IMR-90 (cell line): ENCODE measurements around the gene ALOX15. TPM values are rescaled to one million over a fixed set of nuclear protein-coding genes. Genes with fewer than 3 reads are reported as not detected.

ENCODE experiments used
- ATAC-seq: fragments of 200-7000 bp; cut with Tn5 transposase; 2 replicates; pipeline ENCODE4 v1.9.1; 2020; ENCODE audit warnings: low read depth, mild to moderate bottlenecking, moderate library complexity
- BruUV-seq: library from RNA; stranded (reverse); fragments of 400-500 nt; replicated peaks from 2 replicates; lab custom pipeline; 2021; lab: Mats Ljungman, UMichigan
- CTCF ChIA-PET: fragments of 300-600 bp; formaldehyde crosslinking; extraction: SDS; loops from one replicate; lab custom pipeline; 2021; ENCODE audit warnings: antibody characterized with exemption; lab: Yijun Ruan, JAX
- POLR2A ChIA-PET: fragments of 300-600 bp; sonication (Branson Sonifier 250); formaldehyde crosslinking; loops from one replicate; lab custom pipeline; 2022; ENCODE audit warnings: antibody characterized with exemption; ENCODE audit not compliant: unreplicated experiment; lab: Charles Lee
- DNase-seq: peaks from one replicate; pipeline ENCODE4 v3.0.0; 2013
- H2AFZ ChIP-seq: replicated peaks from 2 replicates; pipeline ENCODE3; 2013; ENCODE audit warnings: low read length, mild to moderate bottlenecking; ENCODE audit not compliant: poor library complexity
- H2AK5ac ChIP-seq: 2 replicates; pipeline ENCODE4 v1.6.1; 2013; ENCODE audit warnings: low read depth, low read length, inconsistent platforms
- H2AK9ac ChIP-seq: replicated peaks from 2 replicates; pipeline ENCODE3; 2013; ENCODE audit warnings: mild to moderate bottlenecking, low read depth, low read length, moderate library complexity; ENCODE audit not compliant: poor library complexity
- H2BK120ac ChIP-seq: 2 replicates; pipeline ENCODE4 v1.6.1; 2013; ENCODE audit warnings: low read depth, low read length, inconsistent platforms
- H2BK15ac ChIP-seq: 3 replicates; pipeline ENCODE4 v1.6.1; 2013; ENCODE audit warnings: low read depth, low read length, inconsistent platforms
- H2BK20ac ChIP-seq: 2 replicates; pipeline ENCODE4 v1.6.1; 2013; ENCODE audit warnings: low read depth, mild to moderate bottlenecking, inconsistent platforms, low read length, moderate library complexity
- H2BK5ac ChIP-seq: 2 replicates; pipeline ENCODE4 v1.6.1; 2013; ENCODE audit warnings: mild to moderate bottlenecking, low read depth, low read length, inconsistent platforms; ENCODE audit not compliant: poor library complexity, severe bottlenecking
- H3K14ac ChIP-seq: replicated peaks from 2 replicates; pipeline ENCODE4 v1.6.1; 2013; ENCODE audit warnings: low read depth, low read length, inconsistent platforms
- H3K18ac ChIP-seq: 2 replicates; pipeline ENCODE4 v1.6.1; 2013; ENCODE audit warnings: low read depth, low read length, control low read depth
- H3K23ac ChIP-seq: 2 replicates; pipeline ENCODE4 v1.6.1; 2013; ENCODE audit warnings: low read depth, low read length, inconsistent platforms
- H3K27ac ChIP-seq: 2 replicates; pipeline ENCODE4 v1.5.1; 2013; ENCODE audit warnings: mild to moderate bottlenecking, control low read depth, low read length; ENCODE audit not compliant: insufficient read depth
- H3K27me3 ChIP-seq: 2 replicates; pipeline ENCODE4 v1.6.1; 2013; ENCODE audit warnings: low read length; ENCODE audit not compliant: control insufficient read depth, insufficient read depth
- H3K36me3 ChIP-seq: 2 replicates; pipeline ENCODE4 v1.6.1; 2013; ENCODE audit warnings: low read length, mixed read lengths; ENCODE audit not compliant: control insufficient read depth, insufficient read depth
- H3K4ac ChIP-seq: 2 replicates; pipeline ENCODE4 v1.6.1; 2013; ENCODE audit warnings: low read depth, low read length, inconsistent platforms
- H3K4me1 ChIP-seq: 2 replicates; pipeline ENCODE4 v1.6.1; 2013; ENCODE audit warnings: low read length, mixed read lengths; ENCODE audit not compliant: control insufficient read depth, insufficient read depth
- H3K4me2 ChIP-seq: 2 replicates; pipeline ENCODE4 v1.6.1; 2013; ENCODE audit warnings: low read depth, mild to moderate bottlenecking, control low read depth, low read length, moderate library complexity
- H3K4me3 ChIP-seq: 2 replicates; pipeline ENCODE4 v1.5.1; 2013; ENCODE audit warnings: low read depth, mild to moderate bottlenecking, control low read depth, low read length, moderate library complexity; ENCODE audit not compliant: insufficient read depth
- H3K56ac ChIP-seq: 2 replicates; pipeline ENCODE4 v1.6.1; 2013; ENCODE audit warnings: low read length, inconsistent platforms; ENCODE audit not compliant: insufficient read depth; ENCODE audit errors: extremely low read depth
- H3K79me1 ChIP-seq, 2 experiments: 2 replicates each; pipeline ENCODE4 v1.6.1; 2013; ENCODE audit warnings: low read length in 2 of 2, inconsistent platforms in 1 of 2, low read depth in 1 of 2
- H3K9ac ChIP-seq: 2 replicates; pipeline ENCODE4 v1.6.1; 2013; ENCODE audit warnings: low read depth, low read length, control low read depth
- H3K9me1 ChIP-seq: 2 replicates; pipeline ENCODE4 v1.6.1; 2013; ENCODE audit warnings: low read length, inconsistent platforms; ENCODE audit not compliant: insufficient read depth
- H3K9me3 ChIP-seq: 2 replicates; pipeline ENCODE4 v1.6.1; 2013; ENCODE audit warnings: low read length; ENCODE audit not compliant: control insufficient read depth, insufficient read depth
- H4K20me1 ChIP-seq: 2 replicates; pipeline ENCODE4 v1.6.1; 2013; ENCODE audit warnings: low read length, inconsistent platforms; ENCODE audit not compliant: insufficient read depth
- H4K5ac ChIP-seq: 2 replicates; pipeline ENCODE4 v1.6.1; 2013; ENCODE audit warnings: mild to moderate bottlenecking, low read depth, low read length, control low read depth
- H4K8ac ChIP-seq, 2 experiments: 2 replicates each; pipeline ENCODE4 v1.6.1; 2013; ENCODE audit warnings: low read depth in 2 of 2, low read length in 2 of 2, control low read depth in 1 of 2, inconsistent platforms in 1 of 2
- H4K91ac ChIP-seq: 2 replicates; pipeline ENCODE4 v1.6.1; 2013; ENCODE audit warnings: low read depth, low read length, inconsistent platforms; ENCODE audit not compliant: insufficient read depth
- BHLHE40 ChIP-seq: fragments of 150-350 bp; IDR thresholded peaks from 2 replicates; pipeline ENCODE4 v1.6.1; 2016; ENCODE audit warnings: mild to moderate bottlenecking, low read depth, low read length
- CEBPB ChIP-seq: IDR thresholded peaks from 2 replicates; pipeline ENCODE4 v1.6.1; 2012; ENCODE audit warnings: low read depth, low read length, improper control_type of control experiment
- CHD1 ChIP-seq: IDR thresholded peaks from 2 replicates; pipeline ENCODE4 v1.6.1; 2012; ENCODE audit warnings: low read depth, low read length, improper control_type of control experiment
- FOS ChIP-seq: fragments of 150-350 bp; IDR thresholded peaks from 2 replicates; pipeline ENCODE4 v1.6.1; 2016; ENCODE audit warnings: low read depth, low read length
- MAFK ChIP-seq: IDR thresholded peaks from 2 replicates; pipeline ENCODE4 v1.6.1; 2012; ENCODE audit warnings: low read depth, low read length, improper control_type of control experiment
- MAZ ChIP-seq: IDR thresholded peaks from 2 replicates; pipeline ENCODE4 v1.6.1; 2012; ENCODE audit warnings: low read depth, mild to moderate bottlenecking, low read length, improper control_type of control experiment, moderate library complexity, borderline replicate concordance
- MXI1 ChIP-seq: IDR thresholded peaks from 2 replicates; pipeline ENCODE4 v1.6.1; 2012; ENCODE audit warnings: low read depth, mild to moderate bottlenecking, low read length, moderate library complexity, borderline replicate concordance
- NFE2L2 ChIP-seq: fragments of 150-350 bp; IDR thresholded peaks from 2 replicates; pipeline ENCODE4 v1.6.1; 2016; ENCODE audit warnings: low read depth, mild to moderate bottlenecking, low read length
- POLR2A ChIP-seq: IDR thresholded peaks from 2 replicates; pipeline ENCODE4 v1.6.1; 2012; ENCODE audit warnings: mild to moderate bottlenecking, low read depth, low read length
- RAD21 ChIP-seq: IDR thresholded peaks from 2 replicates; pipeline ENCODE4 v1.6.1; 2012; ENCODE audit warnings: low read length, improper control_type of control experiment
- RCOR1 ChIP-seq: IDR thresholded peaks from 2 replicates; pipeline ENCODE4 v1.6.1; 2012; ENCODE audit warnings: mild to moderate bottlenecking, low read length, improper control_type of control experiment; ENCODE audit not compliant: insufficient replicate concordance
- RFX5 ChIP-seq: IDR thresholded peaks from 2 replicates; pipeline ENCODE4 v1.8.0; 2012; ENCODE audit warnings: low read depth, mild to moderate bottlenecking, low read length, moderate library complexity
- SMC3 ChIP-seq: fragments of 150-350 bp; IDR thresholded peaks from 2 replicates; pipeline ENCODE4 v1.6.1; 2016; ENCODE audit warnings: low read depth, mild to moderate bottlenecking, antibody characterized with exemption, low read length, moderate library complexity
- WGBS, 2 experiments: methylation state at CpG; one replicate each; pipeline versions ENCODE4 v1.1.5 to v1.1.7; 2013; ENCODE audit warnings: missing lambda C conversion rate in 2 of 2; ENCODE audit not compliant: insufficient read length in 1 of 2; ENCODE audit errors: extremely low coverage in 2 of 2; 5-methylcytosine and 5-hydroxymethylcytosine counted together
- dilution Hi-C: fragments of 300-500 bp; cut with HindIII; formaldehyde crosslinking; loops from one replicate; pipeline ENCODE4 v1.14.3; 2018; ENCODE audit warnings: low sequenced_read_pairs; ENCODE audit not compliant: unreplicated experiment
- in situ Hi-C: fragments of 300-500 bp; cut with MboI; formaldehyde crosslinking; loops from 3 replicates; pipeline ENCODE4 v1.14.3; 2019; ENCODE audit warnings: low sequenced_read_pairs, inconsistent platforms, mixed read lengths
- intact Hi-C: fragments of 100-400 bp; cut with micrococcal nuclease; formaldehyde crosslinking; loops from 2 replicates; pipeline ENCODE4 v1.10.0; 2022
- polyA plus RNA-seq, 3 experiments: library from polyadenylated mRNA; depleted of rRNA; stranded (reverse); fragments of >200 nt; gene quantifications; 2 replicates each; pipeline ENCODE4 v1.2.3, GENCODE V29; 2012; ENCODE audit warnings: low replicate concordance in 1 of 3
- total RNA-seq: library from RNA; depleted of rRNA; stranded (reverse); fragments of >200 nt; gene quantifications from 2 replicates; pipeline ENCODE4 v1.2.3, GENCODE V29; 2012
- TF ChIP-seq, protein P1 (sequence below): fragments of 150-350 bp; IDR thresholded peaks from 2 replicates; pipeline ENCODE4 v1.6.1; 2017; ENCODE audit warnings: mild to moderate bottlenecking, antibody characterized with exemption, low read length, low read depth
- TF ChIP-seq, protein P2 (sequence below): fragments of 150-350 bp; IDR thresholded peaks from 2 replicates; pipeline ENCODE4 v1.6.1; 2016; ENCODE audit warnings: low read depth, mild to moderate bottlenecking, low read length, moderate library complexity, borderline replicate concordance
- TF ChIP-seq, protein P3 (sequence below): conservative IDR thresholded peaks from 2 replicates; pipeline ENCODE4 v1.5.1; 2012; ENCODE audit warnings: mild to moderate bottlenecking, low read depth, low read length, improper control_type of control experiment

ALOX15 gene
- total and polyA plus RNA-seq, 2 of the 4 experiments (the other 2 are of a cell fraction), result not detected

DNA sequence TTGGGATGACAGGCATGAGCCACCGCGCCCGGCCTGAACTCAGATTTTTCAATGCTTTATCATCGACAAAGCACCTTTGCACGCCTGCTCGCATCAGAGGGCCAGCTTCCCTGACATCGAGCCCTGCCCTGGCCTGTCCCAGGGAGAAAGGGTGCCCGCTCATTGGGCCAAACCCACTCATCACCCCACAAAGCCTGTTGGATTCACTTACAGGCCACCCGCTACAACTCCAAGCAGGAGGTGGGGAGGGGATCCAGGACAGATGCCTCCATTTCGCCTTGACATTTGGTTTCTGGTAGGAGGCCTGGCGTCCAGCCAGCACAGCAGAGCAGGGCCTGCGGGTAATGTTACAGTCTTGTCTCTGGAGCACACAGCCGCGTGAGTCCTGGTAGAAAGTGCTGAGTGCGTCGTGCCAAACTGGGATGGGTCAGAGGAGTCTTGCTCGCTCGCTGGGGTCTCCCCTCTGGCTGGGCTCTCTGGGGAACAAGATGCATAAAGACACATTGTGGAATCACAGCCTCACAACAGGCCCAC, 37.3 kb downstream of the ALOX15 start:
- no peak overlapping the region; the same call in 1 of the 2 replicates for H3K4me2 ChIP-seq
- ChIA-PET POLR2A (no interaction called here), CTCF (interaction anchor here (0.6 kb wide), 1 partner anchor 27 kb away, joined by 3 read pairs; no protein-coding TSS in a partner anchor)
- TF ChIP-seq MAZ, result no peak
- no peak for TF ChIP-seq RCOR1
- TF ChIP-seq, protein P1, sequence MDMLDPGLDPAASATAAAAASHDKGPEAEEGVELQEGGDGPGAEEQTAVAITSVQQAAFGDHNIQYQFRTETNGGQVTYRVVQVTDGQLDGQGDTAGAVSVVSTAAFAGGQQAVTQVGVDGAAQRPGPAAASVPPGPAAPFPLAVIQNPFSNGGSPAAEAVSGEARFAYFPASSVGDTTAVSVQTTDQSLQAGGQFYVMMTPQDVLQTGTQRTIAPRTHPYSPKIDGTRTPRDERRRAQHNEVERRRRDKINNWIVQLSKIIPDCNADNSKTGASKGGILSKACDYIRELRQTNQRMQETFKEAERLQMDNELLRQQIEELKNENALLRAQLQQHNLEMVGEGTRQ, result no peak
- TF ChIP-seq, protein P2, sequence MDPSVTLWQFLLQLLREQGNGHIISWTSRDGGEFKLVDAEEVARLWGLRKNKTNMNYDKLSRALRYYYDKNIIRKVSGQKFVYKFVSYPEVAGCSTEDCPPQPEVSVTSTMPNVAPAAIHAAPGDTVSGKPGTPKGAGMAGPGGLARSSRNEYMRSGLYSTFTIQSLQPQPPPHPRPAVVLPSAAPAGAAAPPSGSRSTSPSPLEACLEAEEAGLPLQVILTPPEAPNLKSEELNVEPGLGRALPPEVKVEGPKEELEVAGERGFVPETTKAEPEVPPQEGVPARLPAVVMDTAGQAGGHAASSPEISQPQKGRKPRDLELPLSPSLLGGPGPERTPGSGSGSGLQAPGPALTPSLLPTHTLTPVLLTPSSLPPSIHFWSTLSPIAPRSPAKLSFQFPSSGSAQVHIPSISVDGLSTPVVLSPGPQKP, result no peak
- no peak for TF ChIP-seq RFX5
- TF ChIP-seq NFE2L2, result no peak
- TF ChIP-seq SMC3, result no peak
- no peak for TF ChIP-seq CHD1
- no peak for TF ChIP-seq MAFK
- no peak for TF ChIP-seq RAD21
- no peak for TF ChIP-seq BHLHE40
- TF ChIP-seq, protein P3, sequence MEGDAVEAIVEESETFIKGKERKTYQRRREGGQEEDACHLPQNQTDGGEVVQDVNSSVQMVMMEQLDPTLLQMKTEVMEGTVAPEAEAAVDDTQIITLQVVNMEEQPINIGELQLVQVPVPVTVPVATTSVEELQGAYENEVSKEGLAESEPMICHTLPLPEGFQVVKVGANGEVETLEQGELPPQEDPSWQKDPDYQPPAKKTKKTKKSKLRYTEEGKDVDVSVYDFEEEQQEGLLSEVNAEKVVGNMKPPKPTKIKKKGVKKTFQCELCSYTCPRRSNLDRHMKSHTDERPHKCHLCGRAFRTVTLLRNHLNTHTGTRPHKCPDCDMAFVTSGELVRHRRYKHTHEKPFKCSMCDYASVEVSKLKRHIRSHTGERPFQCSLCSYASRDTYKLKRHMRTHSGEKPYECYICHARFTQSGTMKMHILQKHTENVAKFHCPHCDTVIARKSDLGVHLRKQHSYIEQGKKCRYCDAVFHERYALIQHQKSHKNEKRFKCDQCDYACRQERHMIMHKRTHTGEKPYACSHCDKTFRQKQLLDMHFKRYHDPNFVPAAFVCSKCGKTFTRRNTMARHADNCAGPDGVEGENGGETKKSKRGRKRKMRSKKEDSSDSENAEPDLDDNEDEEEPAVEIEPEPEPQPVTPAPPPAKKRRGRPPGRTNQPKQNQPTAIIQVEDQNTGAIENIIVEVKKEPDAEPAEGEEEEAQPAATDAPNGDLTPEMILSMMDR, result no peak
- no peak for TF ChIP-seq FOS
- no peak for TF ChIP-seq MXI1
- TF ChIP-seq POLR2A, result no peak
- no peak for TF ChIP-seq CEBPB
- in situ Hi-C loops, result no loop called here
- H3K4ac ChIP-seq, result no peak overlapping the region
- H2AK9ac ChIP-seq, result peak overlapping the region; percentile 24
- H4K5ac ChIP-seq, result no peak overlapping the region; the same call in 1 of the 2 replicates
- no peak overlapping the region for H4K91ac ChIP-seq
- BruUV-seq, result no TSS peak
- H3K18ac ChIP-seq, result no peak overlapping the region; the same call in 1 of the 2 replicates
- no peak overlapping the region for H3K9ac ChIP-seq
- intact Hi-C loops, result no loop called here
- no peaks in the 10 kb centered on the region for H3K36me3 ChIP-seq
- H3K27ac ChIP-seq, result peak overlapping the region; percentile 30; the same call in 1 of the 2 replicates
- H2BK20ac ChIP-seq, result no peak overlapping the region
- no peaks in the 10 kb centered on the region for H3K79me1 ChIP-seq
- WGBS, 2 experiments, result 0% methylated on average over 2 of the region's 18 CpGs; no CpG with 5 or more reads in 1 of the 2 experiments
- H2BK120ac ChIP-seq, result no peak overlapping the region
- dilution Hi-C loops, result no loop called here
- no peak overlapping the region for H3K23ac ChIP-seq
- no peak overlapping the region for H2AK5ac ChIP-seq
- no peaks in the 10 kb centered on the region for H3K9me3 ChIP-seq
- no peaks in the 10 kb centered on the region for H4K20me1 ChIP-seq
- peaks cover 21% of the 10 kb centered on the region; the same call in 1 of the 2 replicates for H3K4me1 ChIP-seq
- no peak overlapping the region for H2BK5ac ChIP-seq
- H3K4me3 ChIP-seq, result no peak overlapping the region
- peak overlapping the region; percentile 9 for H2AFZ ChIP-seq
- peak; percentile 50 for ATAC-seq
- no peak overlapping the region for H3K14ac ChIP-seq
- H3K27me3 ChIP-seq, result peaks cover 14% of the 10 kb centered on the region
- no peak overlapping the region for H4K8ac ChIP-seq
- H2BK15ac ChIP-seq, result no peak overlapping the region
- peaks cover 3% of the 10 kb centered on the region; the same call in 1 of the 2 replicates for H3K9me1 ChIP-seq
- DNase-seq, result peak; percentile 62
- no peak overlapping the region for H3K56ac ChIP-seq
